K562 (cell line): ENCODE data around the gene SLC5A5. TPM values are rescaled to one million over a fixed set of nuclear protein-coding genes. Genes with fewer than 3 reads are reported as not detected.

ENCODE experiments used
- ATAC-seq: fragments of 200-7000 bp; cut with Tn5 transposase; 3 replicates; pipeline ENCODE4 v1.9.1; 2020; ENCODE audit warnings: moderate library complexity
- BruUV-seq: library from RNA; stranded (reverse); fragments of 400-500 nt; replicated peaks from 2 replicates; lab custom pipeline; 2021; lab: Mats Ljungman, UMichigan
- CTCF ChIA-PET: fragments of 300-600 bp; formaldehyde crosslinking; extraction: SDS; loops from one replicate; lab custom pipeline; 2021; ENCODE audit warnings: low intra/inter-chr PET ratio; lab: Yijun Ruan, JAX
- POLR2A ChIA-PET: fragments of 300-600, 350-650 bp; sonication (Branson Sonifier 250); formaldehyde crosslinking; extraction: SDS; loops from one replicate; lab custom pipeline; 2021; ENCODE audit warnings: antibody characterized with exemption, inconsistent platforms; lab: Yijun Ruan, JAX
- DNase-seq, 4 experiments: peaks; one replicate each; pipeline versions ENCODE4 v3.0.0 to v3.0.0-alpha.2; 2011 to 2018; ENCODE audit warnings: low spot score in 3 of 4, mixed read lengths in 3 of 4; ENCODE audit errors: extremely low read depth in 1 of 4
- FAIRE-seq: peaks from 2 replicates; lab custom pipeline; 2011; peaks lifted over from hg19 to GRCh38; lab: Jason Lieb, UNC
- H2AFZ ChIP-seq: 2 replicates; pipeline ENCODE4 v1.6.0; 2011; ENCODE audit warnings: low read depth, low read length, control low read depth, inconsistent platforms
- H3K27ac ChIP-seq: fragments of 200-600 bp; 3 replicates; pipeline ENCODE4 v1.8.0; 2011; ENCODE audit warnings: low read depth, mild to moderate bottlenecking, control low read depth, inconsistent platforms, low read length, moderate library complexity, mixed read lengths; ENCODE audit errors: extremely low read depth
- H3K27me3 ChIP-seq, 2 experiments: fragments of 300-600 bp in 1 of 2; 2 replicates in 1 of 2; 3 replicates in 1 of 2; pipeline versions ENCODE4 v1.6.0 to v1.8.0; 2011; ENCODE audit warnings: inconsistent platforms in 2 of 2, low read length in 2 of 2, mild to moderate bottlenecking in 1 of 2, mixed read lengths in 1 of 2, moderate library complexity in 1 of 2; ENCODE audit not compliant: control insufficient read depth in 2 of 2, insufficient read depth in 2 of 2
- H3K36me3 ChIP-seq: fragments of 300-600 bp; 3 replicates; pipeline ENCODE4 v1.8.0; 2011; ENCODE audit warnings: mild to moderate bottlenecking, low read length, inconsistent platforms; ENCODE audit not compliant: control insufficient read depth, insufficient read depth
- H3K4me1 ChIP-seq, 2 experiments: fragments of 200-600 bp in 1 of 2; replicated peaks in 1 of 2; 2 replicates in 1 of 2; 3 replicates in 1 of 2; pipeline versions ENCODE4 v1.5.1 to v1.8.0; 2011; ENCODE audit warnings: inconsistent platforms in 2 of 2, low read length in 2 of 2, mild to moderate bottlenecking in 1 of 2, mixed read lengths in 1 of 2, moderate library complexity in 1 of 2; ENCODE audit not compliant: control insufficient read depth in 2 of 2, insufficient read depth in 2 of 2
- H3K4me2 ChIP-seq: 2 replicates; pipeline ENCODE4 v1.6.1; 2011; ENCODE audit warnings: low read length, control low read depth, inconsistent platforms, mixed read lengths; ENCODE audit not compliant: insufficient read depth
- H3K4me3 ChIP-seq: fragments of 200-600 bp; sonication (generic), shearing (Covaris generic); 2 replicates; pipeline ENCODE4 v1.5.1; 2016; ENCODE audit warnings: control low read depth, inconsistent platforms
- H3K79me2 ChIP-seq: fragments of 200-600 bp; 3 replicates; pipeline ENCODE4 v1.8.0; 2011; ENCODE audit warnings: low read length, inconsistent platforms; ENCODE audit not compliant: control insufficient read depth, insufficient read depth
- H3K9ac ChIP-seq, 2 experiments: 2 replicates each; pipeline versions ENCODE4 v1.6.0 to v1.6.1; 2011; ENCODE audit warnings: low read depth in 2 of 2, low read length in 2 of 2, control low read depth in 1 of 2, inconsistent platforms in 1 of 2, mild to moderate bottlenecking in 1 of 2, mixed read lengths in 1 of 2; ENCODE audit not compliant: insufficient read depth in 1 of 2
- H3K9me1 ChIP-seq: one replicate; pipeline ENCODE4 v1.6.0; 2011; ENCODE audit warnings: inconsistent platforms, mild to moderate bottlenecking, low read length, moderate library complexity; ENCODE audit not compliant: control insufficient read depth, insufficient read depth
- H3K9me3 ChIP-seq: replicated peaks from 2 replicates; pipeline ENCODE4 v1.5.1; 2011; ENCODE audit warnings: low read depth, low read length, inconsistent platforms; ENCODE audit not compliant: control insufficient read depth, insufficient read depth
- H4K20me1 ChIP-seq: replicated peaks from 2 replicates; pipeline ENCODE4 v1.6.1; 2011; ENCODE audit warnings: low read length, inconsistent platforms, mixed read lengths; ENCODE audit not compliant: control insufficient read depth, insufficient read depth
- HNRNPUL1 ChIP-seq: fragments of 200-400 bp; formaldehyde crosslinking; IDR thresholded peaks from 2 replicates; pipeline ENCODE4 v1.6.1; 2017; ENCODE audit warnings: low read length
- KAT7 ChIP-seq: sonication (generic); formaldehyde crosslinking; IDR thresholded peaks from 2 replicates; pipeline ENCODE4 v1.8.0; 2022; ENCODE audit warnings: missing genetic modification reagents, mild to moderate bottlenecking, borderline replicate concordance
- RAD21 ChIP-seq, 2 experiments: fragments of 250-450 bp in 1 of 2; fragments of 450-650 bp in 1 of 2; sonication (Bioruptor Pico) in 1 of 2; formaldehyde crosslinking in 1 of 2; IDR thresholded peaks in 1 of 2; conservative IDR thresholded peaks in 1 of 2; 2 replicates each; pipeline versions ENCODE4 v1.4.0 to v1.8.0; 2020 to 2022; ENCODE audit warnings: mild to moderate bottlenecking in 2 of 2, moderate library complexity in 1 of 2
- RBFOX2 ChIP-seq: fragments of 200-400 bp; formaldehyde crosslinking; IDR thresholded peaks from 2 replicates; pipeline ENCODE4 v1.6.1; 2017; ENCODE audit warnings: low read depth, mild to moderate bottlenecking, low read length, moderate library complexity
- SNIP1 ChIP-seq: fragments of 450-650 bp; IDR thresholded peaks from 2 replicates; pipeline ENCODE4 v1.7.1; 2017; ENCODE audit warnings: low read depth, mild to moderate bottlenecking
- SRSF1 ChIP-seq: fragments of 200-400 bp; formaldehyde crosslinking; IDR thresholded peaks from 2 replicates; pipeline ENCODE4 v1.6.1; 2017; ENCODE audit warnings: mild to moderate bottlenecking, low read depth, low read length, moderate library complexity
- ZNF133 ChIP-seq: fragments of 250-450 bp; sonication (Bioruptor Pico); IDR thresholded peaks from 2 replicates; pipeline ENCODE4 v1.4.0; 2020; ENCODE audit warnings: mild to moderate bottlenecking
- WGBS: fragments of 100-300 bp; shearing (Covaris generic); methylation state at CpG from one replicate; pipeline ENCODE4 v1.1.6; 2016; ENCODE audit warnings: low coverage, mixed read lengths; ENCODE audit not compliant: insufficient coverage; ENCODE audit errors: missing lambda C conversion rate; 5-methylcytosine and 5-hydroxymethylcytosine counted together
- in situ Hi-C: fragments of 300-500 bp; cut with MboI; formaldehyde crosslinking; loops from 4 replicates; pipeline ENCODE4 v1.15.0; 2018; ENCODE audit warnings: inconsistent platforms, mixed read lengths
- intact Hi-C: fragments of 100-400 bp; cut with micrococcal nuclease; formaldehyde crosslinking; loops from 2 replicates; pipeline ENCODE4 v1.14.2; 2022
- polyA plus RNA-seq, 8 experiments: library from polyadenylated mRNA; depleted of rRNA in 4 of 8; stranded (reverse) in 5 of 8; unstranded in 3 of 8; fragments of >200 nt; fragmentation: Nextera tagmentation in 2 of 8; fragmentation: Illumina TruSeq in 1 of 8; extraction: Ambion mirVana in 2 of 8; extraction: Trizol in 1 of 8; gene quantifications; 2 replicates each; pipeline versions ENCODE4 v1.2.1 to v1.2.3, GENCODE V29; 2011 to 2014; ENCODE audit warnings: inconsistent platforms in 1 of 8, missing spikeins in 1 of 8
- total RNA-seq, 7 experiments: library from RNA; depleted of rRNA in 6 of 7; stranded (reverse); fragments of >200 nt in 6 of 7; fragmentation: Illumina TruSeq in 2 of 7; extraction: Trizol in 2 of 7; gene quantifications; 2 replicates each; pipeline versions ENCODE4 v1.2.1 to v1.2.3, GENCODE V29; 2011 to 2021; ENCODE audit warnings: low replicate concordance in 1 of 7
- TF ChIP-seq, protein P1 (sequence below): fragments of 250-450 bp; sonication (Bioruptor Pico); IDR thresholded peaks from 2 replicates; pipeline ENCODE4 v1.4.0; 2020; ENCODE audit warnings: mild to moderate bottlenecking, moderate library complexity
- TF ChIP-seq, protein P2 (sequence below): fragments of 250-450 bp; sonication (Bioruptor Pico); IDR thresholded peaks from 2 replicates; pipeline ENCODE4 v1.9.0; 2021; ENCODE audit warnings: mild to moderate bottlenecking
- TF ChIP-seq, protein P3 (sequence below): sonication (generic); formaldehyde crosslinking; IDR thresholded peaks from 2 replicates; pipeline ENCODE4 v1.8.0; 2023; ENCODE audit warnings: missing genetic modification reagents, mild to moderate bottlenecking, borderline replicate concordance

SLC5A5 gene
- total and polyA plus RNA-seq, 9 of the 15 experiments (the other 6 are each of a cell fraction or from before 2014, with no cell fraction given), result 0.10 to 0.73 (median 0.23) TPM

DNA sequence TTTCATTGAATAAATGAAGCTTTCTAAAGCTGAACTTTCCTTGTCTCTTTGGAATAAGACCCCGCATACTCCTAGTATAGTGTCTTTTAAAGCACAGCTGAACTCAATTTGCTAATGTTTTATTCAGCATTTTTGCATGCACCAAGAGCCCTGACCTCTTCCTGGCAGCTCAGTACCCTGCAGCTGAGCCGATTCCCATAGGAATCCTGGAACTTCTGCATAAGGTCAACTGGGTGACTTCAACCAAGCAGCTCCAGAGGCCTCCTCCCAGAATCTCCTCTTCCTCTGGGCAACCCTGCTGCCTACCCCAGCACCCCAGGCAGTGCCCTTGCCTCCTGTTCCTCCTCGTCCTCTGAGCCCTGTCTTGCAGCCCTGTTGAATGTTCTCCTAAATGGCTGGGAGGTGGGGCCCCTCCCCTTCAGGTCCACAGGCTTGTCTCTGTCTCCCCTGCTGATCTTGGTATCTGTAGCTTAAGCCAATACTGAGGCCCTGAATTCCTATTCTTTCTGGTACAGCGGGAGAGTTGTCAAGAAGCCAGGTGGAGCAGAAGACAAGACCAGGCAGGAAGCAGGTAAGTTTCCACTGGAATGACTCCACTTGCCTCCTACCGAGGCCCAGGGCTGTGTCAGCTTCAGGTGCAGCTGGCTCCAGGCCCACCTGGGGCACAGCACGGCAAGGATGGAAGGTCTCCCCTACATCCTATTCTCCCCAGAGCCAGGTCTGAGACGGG, 37.4 kb downstream of the SLC5A5 start:
- BruUV-seq, result no TSS peak
- H3K9me3 ChIP-seq, result peaks cover 10% of the 10 kb centered on the region
- H3K4me2 ChIP-seq, result no peak overlapping the region
- 7% methylated on average over 7 of the region's 7 CpGs for WGBS
- ATAC-seq (no peak), FAIRE-seq (no peak), DNase-seq (no peak)
- H3K4me1 ChIP-seq, result no peaks in the 10 kb centered on the region
- no peaks in the 10 kb centered on the region for H3K36me3 ChIP-seq
- no peak overlapping the region for H2AFZ ChIP-seq
- no peak overlapping the region for H3K27ac ChIP-seq
- H3K4me3 ChIP-seq, result no peak overlapping the region
- H3K79me2 ChIP-seq, result no peaks in the 10 kb centered on the region
- H4K20me1 ChIP-seq, result no peaks in the 10 kb centered on the region
- TF ChIP-seq SRSF1, result no peak
- TF ChIP-seq, protein P1, sequence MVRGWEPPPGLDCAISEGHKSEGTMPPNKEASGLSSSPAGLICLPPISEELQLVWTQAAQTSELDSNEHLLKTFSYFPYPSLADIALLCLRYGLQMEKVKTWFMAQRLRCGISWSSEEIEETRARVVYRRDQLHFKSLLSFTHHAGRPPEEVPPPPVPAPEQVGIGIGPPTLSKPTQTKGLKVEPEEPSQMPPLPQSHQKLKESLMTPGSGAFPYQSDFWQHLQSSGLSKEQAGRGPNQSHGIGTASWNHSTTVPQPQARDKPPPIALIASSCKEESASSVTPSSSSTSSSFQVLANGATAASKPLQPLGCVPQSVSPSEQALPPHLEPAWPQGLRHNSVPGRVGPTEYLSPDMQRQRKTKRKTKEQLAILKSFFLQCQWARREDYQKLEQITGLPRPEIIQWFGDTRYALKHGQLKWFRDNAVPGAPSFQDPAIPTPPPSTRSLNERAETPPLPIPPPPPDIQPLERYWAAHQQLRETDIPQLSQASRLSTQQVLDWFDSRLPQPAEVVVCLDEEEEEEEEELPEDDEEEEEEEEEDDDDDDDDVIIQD (CRISPR knock-in tag), result no peak
- TF ChIP-seq KAT7, result no peak
- TF ChIP-seq RAD21 (CRISPR knock-in tag; conservative IDR thresholded peaks at IDR 0.05 in 1 of 2, IDR thresholded peaks at IDR 0.05 in 1 of 2), result no peak
- TF ChIP-seq SNIP1, result no peak
- no peak for TF ChIP-seq RBFOX2
- no peak for TF ChIP-seq ZNF133 (CRISPR knock-in tag)
- no peak for TF ChIP-seq HNRNPUL1
- TF ChIP-seq, protein P2, sequence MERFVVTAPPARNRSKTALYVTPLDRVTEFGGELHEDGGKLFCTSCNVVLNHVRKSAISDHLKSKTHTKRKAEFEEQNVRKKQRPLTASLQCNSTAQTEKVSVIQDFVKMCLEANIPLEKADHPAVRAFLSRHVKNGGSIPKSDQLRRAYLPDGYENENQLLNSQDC (CRISPR knock-in tag), result no peak
- TF ChIP-seq, protein P3, sequence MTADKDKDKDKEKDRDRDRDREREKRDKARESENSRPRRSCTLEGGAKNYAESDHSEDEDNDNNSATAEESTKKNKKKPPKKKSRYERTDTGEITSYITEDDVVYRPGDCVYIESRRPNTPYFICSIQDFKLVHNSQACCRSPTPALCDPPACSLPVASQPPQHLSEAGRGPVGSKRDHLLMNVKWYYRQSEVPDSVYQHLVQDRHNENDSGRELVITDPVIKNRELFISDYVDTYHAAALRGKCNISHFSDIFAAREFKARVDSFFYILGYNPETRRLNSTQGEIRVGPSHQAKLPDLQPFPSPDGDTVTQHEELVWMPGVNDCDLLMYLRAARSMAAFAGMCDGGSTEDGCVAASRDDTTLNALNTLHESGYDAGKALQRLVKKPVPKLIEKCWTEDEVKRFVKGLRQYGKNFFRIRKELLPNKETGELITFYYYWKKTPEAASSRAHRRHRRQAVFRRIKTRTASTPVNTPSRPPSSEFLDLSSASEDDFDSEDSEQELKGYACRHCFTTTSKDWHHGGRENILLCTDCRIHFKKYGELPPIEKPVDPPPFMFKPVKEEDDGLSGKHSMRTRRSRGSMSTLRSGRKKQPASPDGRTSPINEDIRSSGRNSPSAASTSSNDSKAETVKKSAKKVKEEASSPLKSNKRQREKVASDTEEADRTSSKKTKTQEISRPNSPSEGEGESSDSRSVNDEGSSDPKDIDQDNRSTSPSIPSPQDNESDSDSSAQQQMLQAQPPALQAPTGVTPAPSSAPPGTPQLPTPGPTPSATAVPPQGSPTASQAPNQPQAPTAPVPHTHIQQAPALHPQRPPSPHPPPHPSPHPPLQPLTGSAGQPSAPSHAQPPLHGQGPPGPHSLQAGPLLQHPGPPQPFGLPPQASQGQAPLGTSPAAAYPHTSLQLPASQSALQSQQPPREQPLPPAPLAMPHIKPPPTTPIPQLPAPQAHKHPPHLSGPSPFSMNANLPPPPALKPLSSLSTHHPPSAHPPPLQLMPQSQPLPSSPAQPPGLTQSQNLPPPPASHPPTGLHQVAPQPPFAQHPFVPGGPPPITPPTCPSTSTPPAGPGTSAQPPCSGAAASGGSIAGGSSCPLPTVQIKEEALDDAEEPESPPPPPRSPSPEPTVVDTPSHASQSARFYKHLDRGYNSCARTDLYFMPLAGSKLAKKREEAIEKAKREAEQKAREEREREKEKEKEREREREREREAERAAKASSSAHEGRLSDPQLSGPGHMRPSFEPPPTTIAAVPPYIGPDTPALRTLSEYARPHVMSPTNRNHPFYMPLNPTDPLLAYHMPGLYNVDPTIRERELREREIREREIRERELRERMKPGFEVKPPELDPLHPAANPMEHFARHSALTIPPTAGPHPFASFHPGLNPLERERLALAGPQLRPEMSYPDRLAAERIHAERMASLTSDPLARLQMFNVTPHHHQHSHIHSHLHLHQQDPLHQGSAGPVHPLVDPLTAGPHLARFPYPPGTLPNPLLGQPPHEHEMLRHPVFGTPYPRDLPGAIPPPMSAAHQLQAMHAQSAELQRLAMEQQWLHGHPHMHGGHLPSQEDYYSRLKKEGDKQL (CRISPR knock-in tag), result no peak
- H3K9ac ChIP-seq, result no peak overlapping the region
- POLR2A ChIA-PET, result interaction anchor here (0.6 kb wide), 2 partner anchors 17 to 50 kb away, joined by 3 read pairs; no protein-coding TSS in a partner anchor
- in situ Hi-C loops, result no loop called here
- intact Hi-C loops, result no loop called here
- H3K9me1 ChIP-seq, result no peaks in the 10 kb centered on the region
- CTCF ChIA-PET, result no interaction called here
- H3K27me3 ChIP-seq, result peaks cover under 1 to 6% of the 10 kb centered on the region in 2 experiments; a peak in 1 of 5 replicates
